ENCODE data around the gene DNMT1.

DNA sequence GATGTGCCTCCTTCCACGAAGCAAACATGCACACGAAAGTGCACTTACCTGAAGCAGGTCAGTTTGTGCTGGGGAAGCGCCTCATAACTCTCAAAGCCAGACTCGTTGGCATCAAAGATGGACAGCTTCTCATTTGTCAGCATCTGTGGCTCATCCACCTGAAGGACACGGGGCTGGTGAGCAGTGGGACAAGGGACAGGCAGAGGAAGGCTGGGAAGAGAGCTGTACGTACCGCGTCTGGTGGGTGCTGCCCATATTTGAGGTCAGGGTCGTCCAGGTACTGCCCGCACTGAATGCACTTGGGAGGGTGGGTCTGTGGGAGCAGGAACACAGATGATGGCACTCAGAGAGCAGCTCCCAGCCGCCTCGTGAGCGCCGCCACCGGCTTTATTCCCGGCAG is 35.1 kb downstream of the DNMT1 start:
- TF ChIP-seq, protein P1, sequence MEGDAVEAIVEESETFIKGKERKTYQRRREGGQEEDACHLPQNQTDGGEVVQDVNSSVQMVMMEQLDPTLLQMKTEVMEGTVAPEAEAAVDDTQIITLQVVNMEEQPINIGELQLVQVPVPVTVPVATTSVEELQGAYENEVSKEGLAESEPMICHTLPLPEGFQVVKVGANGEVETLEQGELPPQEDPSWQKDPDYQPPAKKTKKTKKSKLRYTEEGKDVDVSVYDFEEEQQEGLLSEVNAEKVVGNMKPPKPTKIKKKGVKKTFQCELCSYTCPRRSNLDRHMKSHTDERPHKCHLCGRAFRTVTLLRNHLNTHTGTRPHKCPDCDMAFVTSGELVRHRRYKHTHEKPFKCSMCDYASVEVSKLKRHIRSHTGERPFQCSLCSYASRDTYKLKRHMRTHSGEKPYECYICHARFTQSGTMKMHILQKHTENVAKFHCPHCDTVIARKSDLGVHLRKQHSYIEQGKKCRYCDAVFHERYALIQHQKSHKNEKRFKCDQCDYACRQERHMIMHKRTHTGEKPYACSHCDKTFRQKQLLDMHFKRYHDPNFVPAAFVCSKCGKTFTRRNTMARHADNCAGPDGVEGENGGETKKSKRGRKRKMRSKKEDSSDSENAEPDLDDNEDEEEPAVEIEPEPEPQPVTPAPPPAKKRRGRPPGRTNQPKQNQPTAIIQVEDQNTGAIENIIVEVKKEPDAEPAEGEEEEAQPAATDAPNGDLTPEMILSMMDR (IDR thresholded peaks at IDR 0.05; ENCODE audit: poor library complexity, severe bottlenecking) = no peak
- TF ChIP-seq EP300 (conservative IDR thresholded peaks at IDR 0.05; ENCODE audit: poor library complexity, severe bottlenecking) = no peak
